Measurements from ENCODE around the gene ST8SIA3. TPM values are rescaled to one million over a fixed set of nuclear protein-coding genes. Genes with fewer than 3 reads are reported as not detected.

The ST8SIA3 gene
- total RNA-seq, 1 experiment from 2014 or later: under 0.01 TPM

- Histone ChIP-seq H3K9me3 (replicated peaks) (no peaks in the 10 kb centered on the region), H3K27me3 (no peaks in the 10 kb centered on the region), H3K27ac (no peak overlapping the region), H3K36me3 (no peaks in the 10 kb centered on the region), H3K4me1 (no peaks in the 10 kb centered on the region), H3K4me3 (no peak overlapping the region)
- DNase-seq: peak; percentile 4
Measured at GRCh38 chr18:57397440-57398132, 45.2 kb downstream of the ST8SIA3 start.

- H3K9me3 ChIP-seq (replicated peaks): no peaks in the 10 kb centered on the region
- no peaks in the 10 kb centered on the region for H3K36me3 ChIP-seq
- DNase-seq: no peak
- H3K4me1 ChIP-seq: no peaks in the 10 kb centered on the region
- H3K27ac ChIP-seq: no peak overlapping the region
- no peak overlapping the region for H3K4me3 ChIP-seq
- no peaks in the 10 kb centered on the region for H3K27me3 ChIP-seq
Measured at GRCh38 chr18:57404345-57404744, 52.0 kb downstream of the ST8SIA3 start.

- Histone ChIP-seq H3K27ac (no peak overlapping the region), H3K4me1 (no peaks in the 10 kb centered on the region), H3K4me3 (no peak overlapping the region), H3K27me3 (no peaks in the 10 kb centered on the region), H3K36me3 (no peaks in the 10 kb centered on the region), H3K9me3 (replicated peaks) (no peaks in the 10 kb centered on the region)
- no peak for DNase-seq
Measured at GRCh38 chr18:57409650-57410049, 57.3 kb downstream of the ST8SIA3 start.

- H3K4me3 ChIP-seq: no peak overlapping the region
- H3K27ac ChIP-seq: no peak overlapping the region
- no peak for DNase-seq
- H3K4me1 ChIP-seq: no peaks in the 10 kb centered on the region
- H3K27me3 ChIP-seq: no peaks in the 10 kb centered on the region
- no peaks in the 10 kb centered on the region for H3K36me3 ChIP-seq
- no peaks in the 10 kb centered on the region for H3K9me3 ChIP-seq (replicated peaks)
Measured at GRCh38 chr18:57410749-57411148, 58.4 kb downstream of the ST8SIA3 start.

- Histone ChIP-seq H3K9me3 (replicated peaks) (no peaks in the 10 kb centered on the region), H3K4me3 (no peak overlapping the region), H3K27ac (no peak overlapping the region), H3K27me3 (no peaks in the 10 kb centered on the region), H3K36me3 (no peaks in the 10 kb centered on the region), H3K4me1 (no peaks in the 10 kb centered on the region)
- no peak for DNase-seq
Measured at GRCh38 chr18:57416542-57416941, 64.2 kb downstream of the ST8SIA3 start.

Other genes with a start within 250 kb of the ST8SIA3 start
- not detected in 2 replicates for gene BOD1L2, start 205.5 kb upstream of the ST8SIA3 start, total RNA-seq (2014; rRNA removed; shearing (Covaris generic))
- 1.9 and 2.2 TPM in 2 replicates for gene ONECUT2, start 82.8 kb downstream of the ST8SIA3 start, total RNA-seq (2014; rRNA removed; shearing (Covaris generic))
- 11.8 and 12.6 TPM in 2 replicates for gene FECH, start 234.1 kb downstream of the ST8SIA3 start, total RNA-seq (2014; rRNA removed; shearing (Covaris generic))